HG02642 (cell line): ENCODE measurements around the gene PDE4D.

ENCODE experiments used
- ATAC-seq: cut with Tn5 transposase; IDR thresholded peaks from one replicate; pipeline ENCODE4 v1.9.1; 2021; ENCODE audit warnings: mild to moderate bottlenecking; ENCODE audit not compliant: unreplicated experiment, poor library complexity

PDE4D gene

GRCh38 chr5:59460368-59461153 is 433.0 kb downstream of the PDE4D start:
- ATAC-seq = no peak

GRCh38 chr5:59458966-59459729 is 434.4 kb downstream of the PDE4D start:
- no peak for ATAC-seq

GRCh38 chr5:59458321-59458720 is 435.2 kb downstream of the PDE4D start:
- no peak for ATAC-seq

GRCh38 chr5:59449905-59450644 is 443.5 kb downstream of the PDE4D start:
- no peak for ATAC-seq

- ATAC-seq = no peak
Measured at GRCh38 chr5:59446356-59446755, 447.2 kb downstream of the PDE4D start.

- ATAC-seq = no peak
Measured at GRCh38 chr5:59445741-59446140, 447.8 kb downstream of the PDE4D start.

GRCh38 chr5:59439303-59439702 is 454.2 kb downstream of the PDE4D start:
- no peak for ATAC-seq

- no peak for ATAC-seq
Measured at GRCh38 chr5:59437176-59437575, 456.4 kb downstream of the PDE4D start.

GRCh38 chr5:59436364-59437148 is 457.0 kb downstream of the PDE4D start:
- ATAC-seq = no peak

GRCh38 chr5:59433174-59433573 is 460.4 kb downstream of the PDE4D start:
- no peak for ATAC-seq

- ATAC-seq = no peak
Measured at GRCh38 chr5:59430066-59430685, 463.4 kb downstream of the PDE4D start.

GRCh38 chr5:59428391-59428790 is 465.1 kb downstream of the PDE4D start:
- no peak for ATAC-seq

GRCh38 chr5:59424515-59424914 is 469.0 kb downstream of the PDE4D start:
- ATAC-seq = no peak

- no peak for ATAC-seq
Measured at GRCh38 chr5:59423021-59423420, 470.5 kb downstream of the PDE4D start.

GRCh38 chr5:59421986-59422941 is 471.3 kb downstream of the PDE4D start:
- no peak for ATAC-seq

GRCh38 chr5:59420596-59420995 is 472.9 kb downstream of the PDE4D start:
- no peak for ATAC-seq

GRCh38 chr5:59418808-59419207 is 474.7 kb downstream of the PDE4D start:
- no peak for ATAC-seq

- no peak for ATAC-seq
Measured at GRCh38 chr5:59416451-59416850, 477.1 kb downstream of the PDE4D start.

GRCh38 chr5:59416026-59416425 is 477.5 kb downstream of the PDE4D start:
- no peak for ATAC-seq
